B cell (primary cell): ENCODE results near the gene TRIM66. TPM values are rescaled to one million over a fixed set of nuclear protein-coding genes. Genes with fewer than 3 reads are reported as not detected.

Experiments used
- ATAC-seq: fragments of 200-7000 bp; cut with Tn5 transposase; one replicate; pipeline ENCODE4 v1.10.0; 2021; ENCODE audit warnings: low read depth, mild to moderate bottlenecking, moderate number of reproducible peaks, moderate library complexity
- CTCF ChIA-PET: fragments of 350-600 bp; sonication (Branson Sonifier 250); formaldehyde crosslinking; loops from one replicate; lab custom pipeline; 2021; ENCODE audit warnings: antibody characterized with exemption, inconsistent platforms; lab: Charles Lee
- POLR2A ChIA-PET: fragments of 350-600 bp; sonication (Branson Sonifier 250); formaldehyde crosslinking; loops from one replicate; lab custom pipeline; 2021; ENCODE audit warnings: antibody characterized with exemption; lab: Charles Lee
- DNase-seq: peaks from one replicate; pipeline ENCODE4 v3.0.0; 2013
- H2AFZ ChIP-seq: 2 replicates; pipeline ENCODE4 v1.6.1; 2012; ENCODE audit warnings: mild to moderate bottlenecking, low read depth, low read length; ENCODE audit not compliant: insufficient read depth, poor library complexity, severe bottlenecking
- H3K27ac ChIP-seq, 2 donors: 1 replicate in 1 of 2; 2 replicates in 1 of 2; pipeline ENCODE4 v1.5.1; 2012 to 2013; ENCODE audit warnings: low read length in 2 of 2, mild to moderate bottlenecking in 2 of 2, moderate library complexity in 1 of 2
- H3K27me3 ChIP-seq, 4 experiments: fragments of 200-600 bp in 1 of 4; sonication (generic) in 1 of 4; replicated peaks in 1 of 4; 1 replicate in 2 of 4; 2 replicates in 2 of 4; pipeline versions ENCODE4 v1.6.1 to v1.7.0; 2013 to 2016; ENCODE audit warnings: low read length in 3 of 4, mild to moderate bottlenecking in 2 of 4, mixed read lengths in 1 of 4, moderate library complexity in 1 of 4; ENCODE audit not compliant: insufficient read depth in 4 of 4, control insufficient read depth in 3 of 4; ENCODE audit errors: control extremely low read depth in 1 of 4
- H3K36me3 ChIP-seq, 2 experiments: replicated peaks in 1 of 2; 1 replicate in 1 of 2; 2 replicates in 1 of 2; pipeline versions ENCODE4 v1.6.1 to v1.7.1; 2013; ENCODE audit warnings: low read length in 1 of 2; ENCODE audit not compliant: insufficient read depth in 2 of 2, control insufficient read depth in 1 of 2; ENCODE audit errors: control extremely low read depth in 1 of 2, extremely low read depth in 1 of 2
- H3K4me1 ChIP-seq, 2 donors: fragments of 200-600 bp in 1 of 2; sonication (generic) in 1 of 2; 1 replicate in 1 of 2; 2 replicates in 1 of 2; pipeline versions ENCODE4 v1.5.1 to v1.6.1; 2013 to 2017; ENCODE audit warnings: low read length in 2 of 2; ENCODE audit not compliant: control insufficient read depth in 2 of 2, insufficient read depth in 2 of 2
- H3K4me2 ChIP-seq: replicated peaks from 2 replicates; pipeline ENCODE3; 2012; ENCODE audit warnings: mild to moderate bottlenecking, low read depth, low read length; ENCODE audit not compliant: poor library complexity, severe bottlenecking
- H3K4me3 ChIP-seq, 5 experiments: fragments of 200-600 bp in 1 of 5; sonication (generic) in 1 of 5; 1 replicate in 3 of 5; 2 replicates in 2 of 5; pipeline versions ENCODE4 v1.5.1 to v1.7.0; 2011 to 2016; ENCODE audit warnings: low read length in 4 of 5, mild to moderate bottlenecking in 4 of 5, low read depth in 2 of 5, control low read depth in 1 of 5, moderate library complexity in 1 of 5; ENCODE audit not compliant: insufficient read depth in 1 of 5; ENCODE audit errors: control extremely low read depth in 1 of 5, extremely low read depth in 1 of 5
- H3K79me2 ChIP-seq: fragments of 200-600 bp; sonication (generic); one replicate; pipeline ENCODE4 v1.6.0; 2016; ENCODE audit warnings: low read length; ENCODE audit not compliant: control insufficient read depth, insufficient read depth
- H3K9ac ChIP-seq: fragments of 200-600 bp; sonication (generic); 2 replicates; pipeline ENCODE4 v1.6.1; 2017; ENCODE audit warnings: mild to moderate bottlenecking, low read length, moderate library complexity
- H3K9me3 ChIP-seq, 3 donors: one replicate each; pipeline versions ENCODE4 v1.6.1 to v1.7.1; 2013; ENCODE audit warnings: low read length in 2 of 3; ENCODE audit not compliant: control insufficient read depth in 2 of 3, insufficient read depth in 1 of 3; ENCODE audit errors: control extremely low read depth in 1 of 3
- H4K20me1 ChIP-seq: 2 replicates; pipeline ENCODE4 v1.6.0; 2012; ENCODE audit warnings: mild to moderate bottlenecking, low read length; ENCODE audit not compliant: insufficient read depth, control insufficient read depth, poor library complexity, severe bottlenecking
- H3K27ac Mint-ChIP-seq: one replicate; pipeline ENCODE4 v1.8.0; 2021; ENCODE audit warnings: mixed read lengths
- H3K27me3 Mint-ChIP-seq: one replicate; pipeline ENCODE4 v1.8.0; 2021; ENCODE audit warnings: mixed read lengths
- H3K4me1 Mint-ChIP-seq: one replicate; pipeline ENCODE4 v1.8.0; 2021; ENCODE audit warnings: mixed read lengths
- H3K4me3 Mint-ChIP-seq: one replicate; pipeline ENCODE4 v1.8.0; 2021; ENCODE audit warnings: mixed read lengths
- H3K9me3 Mint-ChIP-seq: one replicate; pipeline ENCODE4 v1.8.0; 2022; ENCODE audit warnings: mixed read lengths; ENCODE audit not compliant: insufficient read depth
- EZH2 ChIP-seq: IDR thresholded peaks from 2 replicates; pipeline ENCODE4 v1.6.1; 2012; ENCODE audit warnings: borderline replicate concordance, low read depth, mild to moderate bottlenecking, moderate library complexity, low read length; ENCODE audit not compliant: insufficient read depth, poor library complexity, severe bottlenecking
- WGBS: methylation state at CpG from one replicate; pipeline ENCODE4 v1.1.5; 2013; ENCODE audit warnings: missing lambda C conversion rate; ENCODE audit not compliant: insufficient coverage; 5-methylcytosine and 5-hydroxymethylcytosine counted together
- intact Hi-C: fragments of 100-400 bp; cut with micrococcal nuclease; formaldehyde crosslinking; loops from one replicate; pipeline ENCODE4 v1.10.0; 2022
- polyA plus RNA-seq: library from polyadenylated mRNA; depleted of rRNA; stranded (reverse); fragments of >200 nt; gene quantifications from 2 replicates; pipeline ENCODE4 v1.2.3, GENCODE V29; 2012
- total RNA-seq, 2 donors: library from RNA; stranded (reverse); fragments of 120-200 nt in 1 of 2; gene quantifications; 1 replicate in 1 of 2; 2 replicates in 1 of 2; pipeline versions ENCODE4 v1.2.3 to v1.2.4, GENCODE V29; 2013 to 2022
- TF ChIP-seq, protein P1 (sequence below): fragments of 200-600 bp; IDR thresholded peaks from one replicate; pipeline ENCODE4 v1.8.0; 2022; ENCODE audit warnings: antibody characterized with exemption, mild to moderate bottlenecking

TRIM66 gene
- total and polyA plus RNA-seq, 2 donors (not counting 1 experiment from before 2014, with no cell fraction given): 11.1 to 21.1 TPM

DNA sequence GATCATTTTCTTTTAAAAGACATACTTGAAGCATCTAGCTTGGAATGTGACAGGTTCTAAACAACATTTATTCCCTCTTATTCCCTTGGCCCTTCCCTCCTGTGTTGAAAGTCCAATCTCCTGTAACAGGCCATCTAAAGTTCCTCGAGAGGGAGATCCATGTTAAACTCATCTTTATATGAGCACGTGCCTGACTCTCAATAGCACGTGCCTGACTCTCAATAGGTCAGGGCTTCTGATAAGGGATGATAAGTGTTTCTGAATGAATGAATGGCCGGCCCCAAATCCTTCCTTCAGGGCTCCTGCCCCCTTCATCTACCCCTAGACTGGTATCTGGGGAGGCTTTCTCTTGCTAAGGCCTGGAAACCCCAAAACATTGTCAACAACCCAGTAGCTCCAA, 27.3 kb upstream of the TRIM66 start:
- H3K4me3 Mint-ChIP-seq: no peak overlapping the region
- no peaks in the 10 kb centered on the region for H3K4me1 Mint-ChIP-seq
- H3K27me3 Mint-ChIP-seq: no peaks in the 10 kb centered on the region
- no peak overlapping the region for H3K9ac ChIP-seq
- WGBS: no CpG with 5 or more reads among the region's 4 CpGs
- no peaks in the 10 kb centered on the region for H3K4me1 ChIP-seq
- H3K36me3 ChIP-seq: no peaks in the 10 kb centered on the region
- no peak for ATAC-seq
- ChIA-PET CTCF (no interaction called here), POLR2A (no interaction called here)
- H3K4me2 ChIP-seq: no peak overlapping the region
- no peak overlapping the region for H2AFZ ChIP-seq
- no peak for DNase-seq
- intact Hi-C loops: no loop called here
- H3K9me3 ChIP-seq: no peaks in the 10 kb centered on the region
- TF ChIP-seq EZH2: no peak
- TF ChIP-seq, protein P1, sequence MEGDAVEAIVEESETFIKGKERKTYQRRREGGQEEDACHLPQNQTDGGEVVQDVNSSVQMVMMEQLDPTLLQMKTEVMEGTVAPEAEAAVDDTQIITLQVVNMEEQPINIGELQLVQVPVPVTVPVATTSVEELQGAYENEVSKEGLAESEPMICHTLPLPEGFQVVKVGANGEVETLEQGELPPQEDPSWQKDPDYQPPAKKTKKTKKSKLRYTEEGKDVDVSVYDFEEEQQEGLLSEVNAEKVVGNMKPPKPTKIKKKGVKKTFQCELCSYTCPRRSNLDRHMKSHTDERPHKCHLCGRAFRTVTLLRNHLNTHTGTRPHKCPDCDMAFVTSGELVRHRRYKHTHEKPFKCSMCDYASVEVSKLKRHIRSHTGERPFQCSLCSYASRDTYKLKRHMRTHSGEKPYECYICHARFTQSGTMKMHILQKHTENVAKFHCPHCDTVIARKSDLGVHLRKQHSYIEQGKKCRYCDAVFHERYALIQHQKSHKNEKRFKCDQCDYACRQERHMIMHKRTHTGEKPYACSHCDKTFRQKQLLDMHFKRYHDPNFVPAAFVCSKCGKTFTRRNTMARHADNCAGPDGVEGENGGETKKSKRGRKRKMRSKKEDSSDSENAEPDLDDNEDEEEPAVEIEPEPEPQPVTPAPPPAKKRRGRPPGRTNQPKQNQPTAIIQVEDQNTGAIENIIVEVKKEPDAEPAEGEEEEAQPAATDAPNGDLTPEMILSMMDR: no peak
- no peaks in the 10 kb centered on the region for H3K79me2 ChIP-seq
- no peaks in the 10 kb centered on the region for H3K9me3 Mint-ChIP-seq
- H4K20me1 ChIP-seq: no peaks in the 10 kb centered on the region
- H3K27me3 ChIP-seq: no peaks in the 10 kb centered on the region
- no peak overlapping the region for H3K27ac Mint-ChIP-seq
- no peak overlapping the region for H3K27ac ChIP-seq
- no peak overlapping the region for H3K4me3 ChIP-seq

DNA sequence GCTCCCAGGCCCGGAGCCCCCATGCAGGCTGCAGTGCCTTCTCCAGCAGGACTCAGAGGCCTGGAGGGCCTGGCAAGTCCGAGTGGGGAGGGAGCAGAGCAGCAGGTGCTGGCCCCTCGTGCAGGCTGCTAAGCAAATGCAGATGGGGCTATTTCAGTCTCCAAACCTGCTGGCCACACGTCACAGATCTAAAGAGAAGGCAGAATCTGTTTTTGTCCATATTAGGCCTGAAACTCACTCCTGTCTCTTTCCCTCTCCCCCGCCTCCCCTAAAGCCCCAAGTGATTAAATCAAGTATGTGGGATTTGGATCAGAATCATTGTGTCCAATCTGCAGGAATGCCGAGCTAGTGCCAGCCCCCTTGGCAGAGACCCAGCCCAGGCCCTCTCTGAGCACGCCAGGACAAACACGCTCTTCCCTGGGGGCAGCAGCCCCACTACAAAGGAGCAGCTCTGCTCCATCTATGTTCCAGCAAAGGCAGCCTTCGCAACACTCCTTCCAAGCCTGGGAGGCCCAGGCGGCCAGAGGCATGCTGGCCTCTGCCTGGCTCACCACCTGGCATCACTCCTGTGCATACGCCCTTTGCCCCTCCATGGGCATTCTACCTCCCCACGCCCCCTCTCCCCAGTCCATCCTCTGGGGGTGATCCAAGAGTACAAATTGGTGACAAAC, 26.7 kb upstream of the TRIM66 start:
- Histone ChIP-seq H3K9ac (no peak overlapping the region), H4K20me1 (no peaks in the 10 kb centered on the region), H3K9me3 (no peaks in the 10 kb centered on the region), H3K4me2 (no peak overlapping the region), H2AFZ (no peak overlapping the region), H3K36me3 (no peaks in the 10 kb centered on the region), H3K27me3 (no peaks in the 10 kb centered on the region), H3K4me3 (no peak overlapping the region), H3K4me1 (no peaks in the 10 kb centered on the region), H3K27ac (no peak overlapping the region), H3K79me2 (no peaks in the 10 kb centered on the region)
- CTCF ChIA-PET: no interaction called here
- Mint-ChIP-seq H3K9me3 (no peaks in the 10 kb centered on the region), H3K27ac (no peak overlapping the region), H3K4me3 (no peak overlapping the region), H3K27me3 (no peaks in the 10 kb centered on the region), H3K4me1 (no peaks in the 10 kb centered on the region)
- TF ChIP-seq EZH2: no peak
- TF ChIP-seq, protein P1: no peak
- DNase-seq (no peak), ATAC-seq (no peak)
- 87% methylated on average over 10 of the region's 12 CpGs for WGBS
- intact Hi-C loops: no loop called here
- POLR2A ChIA-PET: no interaction called here
